ENCODE measurements around the gene HABP4.

The HABP4 gene

GRCh38 chr9:96497117-96497399 lies 47.1 kb downstream of the HABP4 start:
- H3K79me2 ChIP-seq (ENCODE audit: low read length): no peaks in the 10 kb centered on the region
- H3K27ac ChIP-seq (ENCODE audit: low read length): no peak overlapping the region
- no peak overlapping the region for H2AFZ ChIP-seq (ENCODE audit: low read depth, low read length)
- no peaks in the 10 kb centered on the region for H3K27me3 ChIP-seq (ENCODE audit: low read depth, low read length)
- no peaks in the 10 kb centered on the region for H3K36me3 ChIP-seq (replicated peaks; ENCODE audit: low read depth, low read length)
- no peaks in the 10 kb centered on the region for H3K4me1 ChIP-seq (ENCODE audit: low read length)
- TF ChIP-seq CTCF (IDR thresholded peaks at IDR 0.05; ENCODE audit: low read depth, low read length) (no peak), EZH2phosphoT487 (IDR thresholded peaks at IDR 0.05; ENCODE audit: low read depth) (no peak)
- H3K9me3 ChIP-seq (ENCODE audit: insufficient read depth, low read length): no peaks in the 10 kb centered on the region
- H3K4me2 ChIP-seq (ENCODE audit: low read length): no peak overlapping the region
- no peak overlapping the region for H3K9ac ChIP-seq (ENCODE audit: low read length)
- no peaks in the 10 kb centered on the region for H4K20me1 ChIP-seq (ENCODE audit: insufficient read depth, low read length)
- no peak overlapping the region for H3K4me3 ChIP-seq (ENCODE audit: low read length)

DNA sequence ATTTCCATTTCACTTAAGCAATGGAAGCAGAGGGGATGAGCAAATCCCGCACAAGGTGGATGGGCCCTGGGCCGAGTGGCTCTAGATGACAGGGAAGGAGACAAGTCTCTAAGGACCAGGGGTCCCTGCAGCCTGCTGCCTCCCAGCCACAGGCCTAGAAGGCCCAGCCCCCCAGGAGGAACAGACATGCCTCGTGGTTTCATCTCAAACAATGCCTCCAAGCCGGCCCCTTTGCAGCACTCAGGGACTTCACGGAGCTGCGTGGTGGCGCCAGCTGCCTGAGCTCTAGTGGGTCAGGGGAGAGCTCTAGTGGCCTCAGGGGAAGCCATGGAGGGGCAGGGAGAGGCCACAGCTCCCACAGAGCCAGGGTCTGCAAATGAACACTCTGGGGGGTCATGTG lies 48.8 kb downstream of the HABP4 start:
- H4K20me1 ChIP-seq (ENCODE audit: insufficient read depth, low read length): no peaks in the 10 kb centered on the region
- no peaks in the 10 kb centered on the region for H3K27me3 ChIP-seq (ENCODE audit: low read depth, low read length)
- H2AFZ ChIP-seq (ENCODE audit: low read depth, low read length): no peak overlapping the region
- H3K9me3 ChIP-seq (ENCODE audit: insufficient read depth, low read length): no peaks in the 10 kb centered on the region
- no peak overlapping the region for H3K4me2 ChIP-seq (ENCODE audit: low read length)
- no peak overlapping the region for H3K27ac ChIP-seq (ENCODE audit: low read length)
- H3K4me3 ChIP-seq (ENCODE audit: low read length): no peak overlapping the region
- H3K4me1 ChIP-seq (ENCODE audit: low read length): no peaks in the 10 kb centered on the region
- no peak for TF ChIP-seq CTCF (IDR thresholded peaks at IDR 0.05; ENCODE audit: low read depth, low read length)
- no peak for TF ChIP-seq EZH2phosphoT487 (IDR thresholded peaks at IDR 0.05; ENCODE audit: low read depth)
- no peaks in the 10 kb centered on the region for H3K79me2 ChIP-seq (ENCODE audit: low read length)
- no peaks in the 10 kb centered on the region for H3K36me3 ChIP-seq (replicated peaks; ENCODE audit: low read depth, low read length)
- H3K9ac ChIP-seq (ENCODE audit: low read length): no peak overlapping the region

- Histone ChIP-seq H4K20me1 (ENCODE audit: insufficient read depth, low read length) (no peaks in the 10 kb centered on the region), H3K9me3 (ENCODE audit: insufficient read depth, low read length) (no peaks in the 10 kb centered on the region), H3K79me2 (ENCODE audit: low read length) (no peaks in the 10 kb centered on the region), H3K27ac (ENCODE audit: low read length) (no peak overlapping the region), H3K4me3 (ENCODE audit: low read length) (no peak overlapping the region), H2AFZ (ENCODE audit: low read depth, low read length) (no peak overlapping the region), H3K4me1 (ENCODE audit: low read length) (no peaks in the 10 kb centered on the region), H3K27me3 (ENCODE audit: low read depth, low read length) (no peaks in the 10 kb centered on the region), H3K36me3 (replicated peaks; ENCODE audit: low read depth, low read length) (no peaks in the 10 kb centered on the region), H3K9ac (ENCODE audit: low read length) (no peak overlapping the region), H3K4me2 (ENCODE audit: low read length) (no peak overlapping the region)
- TF ChIP-seq CTCF (IDR thresholded peaks at IDR 0.05; ENCODE audit: low read depth, low read length) (no peak), EZH2phosphoT487 (IDR thresholded peaks at IDR 0.05; ENCODE audit: low read depth) (no peak)
Measured at GRCh38 chr9:96499257-96499656, 49.3 kb downstream of the HABP4 start.

GRCh38 chr9:96500696-96501632 lies 51.0 kb downstream of the HABP4 start:
- Histone ChIP-seq H3K27me3 (ENCODE audit: low read depth, low read length) (no peaks in the 10 kb centered on the region), H3K9me3 (ENCODE audit: insufficient read depth, low read length) (no peaks in the 10 kb centered on the region), H3K9ac (ENCODE audit: low read length) (no peak overlapping the region), H3K36me3 (replicated peaks; ENCODE audit: low read depth, low read length) (no peaks in the 10 kb centered on the region), H3K4me3 (ENCODE audit: low read length) (no peak overlapping the region), H3K27ac (ENCODE audit: low read length) (no peak overlapping the region), H2AFZ (ENCODE audit: low read depth, low read length) (no peak overlapping the region), H3K79me2 (ENCODE audit: low read length) (no peaks in the 10 kb centered on the region), H3K4me2 (ENCODE audit: low read length) (no peak overlapping the region), H3K4me1 (ENCODE audit: low read length) (no peaks in the 10 kb centered on the region), H4K20me1 (ENCODE audit: insufficient read depth, low read length) (no peaks in the 10 kb centered on the region)
- TF ChIP-seq CTCF (IDR thresholded peaks at IDR 0.05; ENCODE audit: low read depth, low read length) (no peak), EZH2phosphoT487 (IDR thresholded peaks at IDR 0.05; ENCODE audit: low read depth) (no peak)
